Activated naive CD8-positive, alpha-beta T cell treated with anti-CD3 and anti-CD28 coated beads, Interleukin-2, amount 50 U/mL, for 24 hours (primary cell): ENCODE measurements around the gene KIFC1.
A peak's percentile ranks its signal among the peaks of the same experiment; 100 is the strongest.

Source experiments
- ATAC-seq: fragments of 150-1000 bp; cut with Tn5 transposase; one replicate; pipeline ENCODE4 v1.10.0; 2021
- DNase-seq: peaks from one replicate; pipeline ENCODE4 v3.0.0; 2021
- H3K27ac Mint-ChIP-seq: one replicate; pipeline ENCODE4 v1.8.0; 2021; ENCODE audit warnings: mild to moderate bottlenecking, mixed read lengths
- H3K27me3 Mint-ChIP-seq: one replicate; pipeline ENCODE4 v1.8.0; 2021; ENCODE audit warnings: mixed read lengths
- H3K36me3 Mint-ChIP-seq: one replicate; pipeline ENCODE4 v1.8.0; 2021; ENCODE audit warnings: low read depth, mixed read lengths
- H3K4me1 Mint-ChIP-seq: one replicate; pipeline ENCODE4 v1.8.0; 2021; ENCODE audit warnings: mixed read lengths
- H3K4me3 Mint-ChIP-seq: one replicate; pipeline ENCODE4 v1.8.0; 2021; ENCODE audit warnings: mild to moderate bottlenecking, moderate library complexity, mixed read lengths
- H3K9me3 Mint-ChIP-seq: one replicate; pipeline ENCODE4 v1.8.0; 2021; ENCODE audit warnings: mixed read lengths

The KIFC1 gene

DNA sequence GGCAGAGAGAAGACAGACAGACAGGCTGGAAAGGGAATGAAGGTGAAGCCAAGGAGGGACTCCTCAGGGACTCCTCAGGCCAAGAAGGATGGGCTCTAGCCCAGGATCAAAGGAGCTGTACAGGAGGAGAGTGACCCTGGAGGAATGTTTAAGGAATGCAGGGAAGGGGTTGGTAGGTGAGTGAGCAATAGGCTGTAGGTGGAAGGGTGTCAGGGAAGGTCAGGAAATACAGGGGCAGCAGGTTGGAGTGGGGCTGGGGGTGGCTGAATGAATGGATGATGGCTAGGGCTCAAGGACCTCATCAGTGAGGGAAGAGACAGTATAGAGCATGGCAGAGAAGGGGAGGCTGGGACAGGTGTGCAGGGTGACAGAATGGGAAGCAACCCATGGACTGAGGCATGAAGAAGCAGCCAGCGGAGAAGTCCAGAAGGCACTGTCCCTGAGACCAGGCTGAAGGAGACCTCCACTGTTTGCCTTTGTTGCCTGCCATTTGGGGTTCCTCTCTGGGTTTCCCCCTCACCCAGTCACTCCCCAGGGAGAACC, 41.4 kb downstream of the KIFC1 start:
- Mint-ChIP-seq H3K4me1 (peaks cover 54% of the 10 kb centered on the region), H3K27ac (peak overlapping the region; percentile 24), H3K9me3 (no peaks in the 10 kb centered on the region), H3K36me3 (peaks cover 28% of the 10 kb centered on the region), H3K27me3 (no peaks in the 10 kb centered on the region), H3K4me3 (peak overlapping the region; percentile 91)
- ATAC-seq (no peak), DNase-seq (no peak)

- Mint-ChIP-seq H3K36me3 (peaks cover 32% of the 10 kb centered on the region), H3K27me3 (no peaks in the 10 kb centered on the region), H3K4me3 (no peak overlapping the region), H3K27ac (no peak overlapping the region), H3K9me3 (no peaks in the 10 kb centered on the region), H3K4me1 (peaks cover 48% of the 10 kb centered on the region)
- DNase-seq (no peak), ATAC-seq (no peak)
Observed at GRCh38 chr6:33433544-33434191, 42.0 kb downstream of the KIFC1 start.

DNA sequence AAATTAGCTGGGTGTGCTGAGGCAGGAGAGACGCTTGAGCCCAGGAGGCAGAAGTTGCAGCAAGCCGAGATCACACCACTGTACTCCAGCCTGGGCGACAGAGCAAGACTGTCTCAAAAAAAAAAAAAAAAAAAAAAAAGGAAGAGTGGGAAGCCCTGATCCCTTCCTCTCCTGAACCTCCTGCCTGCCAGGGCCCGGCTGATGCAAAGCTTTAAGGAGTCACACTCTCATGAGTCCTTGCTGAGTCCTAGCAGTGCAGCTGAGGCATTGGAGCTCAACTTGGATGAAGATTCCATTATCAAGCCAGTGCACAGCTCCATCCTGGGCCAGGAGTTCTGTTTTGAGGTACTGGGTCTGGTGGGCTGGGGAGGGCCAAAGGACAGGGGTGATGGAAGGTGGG, 43.3 kb downstream of the KIFC1 start:
- no peak overlapping the region for H3K27ac Mint-ChIP-seq
- H3K9me3 Mint-ChIP-seq, result no peaks in the 10 kb centered on the region
- H3K4me1 Mint-ChIP-seq, result peaks cover 38% of the 10 kb centered on the region
- DNase-seq (no peak), ATAC-seq (no peak)
- peaks cover 32% of the 10 kb centered on the region for H3K36me3 Mint-ChIP-seq
- H3K27me3 Mint-ChIP-seq, result no peaks in the 10 kb centered on the region
- no peak overlapping the region for H3K4me3 Mint-ChIP-seq

- H3K27ac Mint-ChIP-seq, result no peak overlapping the region
- H3K27me3 Mint-ChIP-seq, result no peaks in the 10 kb centered on the region
- ATAC-seq (no peak), DNase-seq (no peak)
- peaks cover 36% of the 10 kb centered on the region for H3K36me3 Mint-ChIP-seq
- no peak overlapping the region for H3K4me3 Mint-ChIP-seq
- peaks cover 13% of the 10 kb centered on the region for H3K4me1 Mint-ChIP-seq
- H3K9me3 Mint-ChIP-seq, result no peaks in the 10 kb centered on the region
Observed at GRCh38 chr6:33437666-33438065, 46.0 kb downstream of the KIFC1 start.

DNA sequence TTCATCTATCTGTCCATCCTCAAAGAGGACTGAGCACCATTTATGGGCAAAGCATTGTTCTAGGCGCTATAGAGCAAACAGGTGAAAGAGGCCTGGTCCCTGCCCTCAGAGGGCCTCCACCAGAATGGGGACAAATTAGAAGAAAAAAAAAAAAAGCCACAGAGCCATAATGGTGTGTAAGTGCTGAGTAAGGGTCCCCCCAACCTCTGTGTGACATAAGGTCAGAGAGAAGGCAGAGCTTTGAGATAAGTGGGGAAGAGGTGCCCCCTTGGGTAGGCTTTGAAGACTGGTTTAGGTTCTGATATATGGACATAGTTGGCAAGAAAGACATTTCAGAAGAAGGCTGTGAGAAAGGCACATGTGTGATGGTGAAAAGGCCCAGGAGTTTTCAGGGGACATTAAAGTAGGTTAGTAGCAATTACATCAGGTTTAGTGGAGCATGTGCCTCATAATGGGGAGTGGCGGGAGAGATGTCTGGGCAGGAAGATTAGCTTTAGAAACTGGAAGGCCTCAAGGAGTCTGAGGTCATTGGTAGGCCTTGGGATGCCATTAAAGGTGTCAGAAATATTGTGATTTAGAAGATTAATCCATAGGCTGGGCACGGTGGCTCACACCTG, 47.5 kb downstream of the KIFC1 start:
- no peak for DNase-seq
- no peak overlapping the region for H3K27ac Mint-ChIP-seq
- peaks cover 3% of the 10 kb centered on the region for H3K4me1 Mint-ChIP-seq
- H3K36me3 Mint-ChIP-seq, result peaks cover 31% of the 10 kb centered on the region
- ATAC-seq, result no peak
- H3K27me3 Mint-ChIP-seq, result no peaks in the 10 kb centered on the region
- no peak overlapping the region for H3K4me3 Mint-ChIP-seq
- H3K9me3 Mint-ChIP-seq, result no peaks in the 10 kb centered on the region

DNA sequence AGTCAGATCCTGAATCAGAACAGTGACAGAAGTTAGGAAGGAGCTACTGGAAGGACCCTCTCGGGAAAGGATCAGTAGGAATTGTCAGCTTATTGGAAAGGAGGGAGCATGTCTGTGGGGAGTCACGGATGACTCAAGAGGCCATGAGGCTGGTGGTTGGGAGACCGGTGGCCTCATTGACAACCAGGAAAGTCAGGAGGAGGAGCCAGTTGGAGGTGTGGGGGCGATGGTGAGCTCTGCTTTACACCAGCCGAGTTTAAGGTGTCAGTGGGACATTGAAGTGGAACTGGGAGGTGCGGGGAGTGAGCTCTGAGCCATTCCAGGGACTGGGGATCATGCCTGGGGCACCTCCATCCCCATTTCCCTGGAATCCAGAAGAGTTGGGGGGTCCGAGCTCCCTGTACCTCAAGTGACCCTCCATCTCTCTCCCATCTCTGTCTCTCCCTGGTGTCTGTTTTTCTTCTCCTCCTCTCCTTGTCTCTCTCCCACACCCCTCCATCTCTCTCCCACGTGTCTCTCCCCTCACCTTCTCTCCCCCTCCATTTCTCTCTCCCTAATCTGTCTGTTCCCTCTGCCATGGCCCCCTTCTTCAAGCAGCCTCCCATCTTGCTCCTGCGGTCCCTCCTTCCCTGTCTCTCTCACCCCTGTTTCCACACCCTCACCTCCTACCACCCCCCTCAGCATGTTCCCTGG, 48.5 kb downstream of the KIFC1 start:
- Mint-ChIP-seq H3K27ac (peak overlapping the region; percentile 20), H3K27me3 (no peaks in the 10 kb centered on the region), H3K4me3 (no peak overlapping the region), H3K4me1 (peaks cover 3% of the 10 kb centered on the region), H3K36me3 (peaks cover 30% of the 10 kb centered on the region), H3K9me3 (no peaks in the 10 kb centered on the region)
- ATAC-seq, result no peak
- no peak for DNase-seq

- Mint-ChIP-seq H3K36me3 (peaks cover 28% of the 10 kb centered on the region), H3K27me3 (no peaks in the 10 kb centered on the region), H3K9me3 (no peaks in the 10 kb centered on the region), H3K27ac (no peak overlapping the region), H3K4me1 (peaks cover 3% of the 10 kb centered on the region), H3K4me3 (no peak overlapping the region)
- ATAC-seq, result no peak
- DNase-seq, result no peak
Observed at GRCh38 chr6:33440649-33441309, 49.2 kb downstream of the KIFC1 start.

GRCh38 chr6:33441457-33441856, 49.8 kb downstream of the KIFC1 start:
- DNase-seq (no peak), ATAC-seq (no peak)
- Mint-ChIP-seq H3K4me1 (peaks cover 3% of the 10 kb centered on the region), H3K36me3 (peaks cover 25% of the 10 kb centered on the region), H3K27me3 (no peaks in the 10 kb centered on the region), H3K27ac (no peak overlapping the region), H3K4me3 (no peak overlapping the region), H3K9me3 (no peaks in the 10 kb centered on the region)

- Mint-ChIP-seq H3K9me3 (no peaks in the 10 kb centered on the region), H3K27ac (no peak overlapping the region), H3K4me3 (no peak overlapping the region), H3K4me1 (peaks cover 3% of the 10 kb centered on the region), H3K36me3 (peaks cover 20% of the 10 kb centered on the region), H3K27me3 (no peaks in the 10 kb centered on the region)
- DNase-seq (no peak), ATAC-seq (no peak)
Observed at GRCh38 chr6:33442283-33442682, 50.7 kb downstream of the KIFC1 start.

- H3K36me3 Mint-ChIP-seq, result peaks cover 20% of the 10 kb centered on the region
- H3K9me3 Mint-ChIP-seq, result no peaks in the 10 kb centered on the region
- H3K4me3 Mint-ChIP-seq, result no peak overlapping the region
- DNase-seq, result no peak
- peak; percentile 15 for ATAC-seq
- no peak overlapping the region for H3K27ac Mint-ChIP-seq
- H3K4me1 Mint-ChIP-seq, result peaks cover 3% of the 10 kb centered on the region
- no peaks in the 10 kb centered on the region for H3K27me3 Mint-ChIP-seq
Observed at GRCh38 chr6:33443025-33443424, 51.4 kb downstream of the KIFC1 start.

DNA sequence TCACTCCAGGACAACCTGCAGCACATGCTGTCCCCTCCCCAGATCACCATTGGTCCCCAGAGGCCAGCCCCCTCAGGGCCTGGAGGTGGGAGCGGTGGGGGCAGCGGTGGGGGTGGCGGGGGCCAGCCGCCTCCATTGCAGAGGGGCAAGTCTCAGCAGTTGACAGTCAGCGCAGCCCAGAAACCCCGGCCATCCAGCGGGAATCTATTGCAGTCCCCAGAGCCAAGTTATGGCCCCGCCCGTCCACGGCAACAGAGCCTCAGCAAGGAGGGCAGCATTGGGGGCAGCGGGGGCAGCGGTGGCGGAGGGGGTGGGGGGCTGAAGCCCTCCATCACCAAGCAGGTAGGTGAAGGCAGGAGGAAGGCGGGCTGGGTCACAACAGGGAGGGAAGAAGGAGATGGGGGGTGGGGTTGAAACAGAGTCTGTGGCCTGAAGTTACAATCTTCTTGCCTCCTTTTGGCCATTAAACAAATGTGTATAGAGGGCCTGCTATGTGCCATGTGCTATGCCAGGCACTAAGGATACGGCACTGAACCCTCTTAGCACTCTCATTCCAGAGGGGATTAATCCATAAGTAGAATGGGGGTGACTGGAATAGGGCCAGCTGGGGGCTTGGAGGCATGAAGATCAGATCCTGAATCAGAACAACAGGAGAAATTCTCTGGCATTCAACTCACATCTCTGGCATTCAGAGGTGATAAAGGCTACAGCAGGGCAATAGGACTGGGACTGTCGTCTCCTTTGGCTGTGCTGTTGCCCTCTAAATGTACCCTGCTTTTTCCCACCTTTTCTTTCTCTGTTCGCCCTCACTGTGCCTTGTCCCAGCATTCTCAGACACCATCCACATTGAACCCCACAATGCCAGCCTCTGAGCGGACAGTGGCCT, 52.2 kb downstream of the KIFC1 start:
- Mint-ChIP-seq H3K36me3 (peaks cover 15% of the 10 kb centered on the region), H3K27me3 (no peaks in the 10 kb centered on the region), H3K4me3 (no peak overlapping the region), H3K27ac (no peak overlapping the region), H3K4me1 (peaks cover 3% of the 10 kb centered on the region), H3K9me3 (no peaks in the 10 kb centered on the region)
- DNase-seq (no peak), ATAC-seq (no peak)

DNA sequence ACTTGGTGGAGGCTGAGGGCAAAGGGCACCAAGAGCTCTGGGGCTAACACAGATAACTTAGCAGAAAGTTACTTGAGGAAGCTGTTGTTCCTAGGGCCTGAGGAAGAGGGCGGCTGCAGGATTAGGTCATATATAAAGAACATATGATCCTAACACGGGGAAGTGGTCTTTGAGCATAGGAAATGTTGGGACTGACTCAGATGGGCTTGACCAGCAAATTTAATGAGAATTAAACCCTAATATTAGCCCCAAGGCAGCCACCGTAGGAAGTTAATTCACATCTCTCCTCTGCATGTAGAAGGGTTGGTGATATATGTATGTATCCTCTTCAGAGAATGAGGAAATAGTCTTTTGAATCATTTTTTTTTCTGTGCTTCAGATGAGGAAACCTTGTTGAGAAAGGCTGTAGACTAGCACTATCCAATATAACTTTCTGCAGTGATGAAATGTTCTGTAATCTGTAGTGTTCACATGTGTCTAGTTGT, 53.5 kb downstream of the KIFC1 start:
- ATAC-seq, result no peak

GRCh38 chr6:33446356-33446755, 54.7 kb downstream of the KIFC1 start:
- Mint-ChIP-seq H3K36me3 (peaks cover 16% of the 10 kb centered on the region), H3K27ac (peak overlapping the region; percentile 4), H3K4me3 (no peak overlapping the region), H3K9me3 (no peaks in the 10 kb centered on the region), H3K4me1 (no peaks in the 10 kb centered on the region), H3K27me3 (no peaks in the 10 kb centered on the region)
- DNase-seq, result no peak
- ATAC-seq, result no peak

More for the DNA sequence above, 53.5 kb downstream of the KIFC1 start:
- no peak overlapping the region for H3K27ac Mint-ChIP-seq
- H3K36me3 Mint-ChIP-seq, result peaks cover 16% of the 10 kb centered on the region
- H3K4me3 Mint-ChIP-seq, result no peak overlapping the region
- H3K27me3 Mint-ChIP-seq, result no peaks in the 10 kb centered on the region
- DNase-seq, result no peak
- H3K9me3 Mint-ChIP-seq, result no peaks in the 10 kb centered on the region
- no peaks in the 10 kb centered on the region for H3K4me1 Mint-ChIP-seq

- Mint-ChIP-seq H3K4me3 (no peak overlapping the region), H3K27me3 (no peaks in the 10 kb centered on the region), H3K27ac (peak overlapping the region; percentile 20), H3K9me3 (no peaks in the 10 kb centered on the region), H3K4me1 (peaks cover 18% of the 10 kb centered on the region), H3K36me3 (peaks cover 15% of the 10 kb centered on the region)
- DNase-seq (no peak), ATAC-seq (no peak)
Observed at GRCh38 chr6:33450434-33450833, 58.8 kb downstream of the KIFC1 start.
